H9 (cell line): ENCODE measurements around the gene HSPA9. TPM values are rescaled to one million over a fixed set of nuclear protein-coding genes. Genes with fewer than 3 reads are reported as not detected.

ENCODE experiments used
- DNase-seq: peaks from one replicate; pipeline ENCODE4 v3.0.0-alpha.2; 2017
- H2AFZ ChIP-seq: one replicate; pipeline ENCODE4 v1.6.1; 2013; ENCODE audit warnings: mild to moderate bottlenecking, low read length, control low read depth, moderate library complexity
- H2AK5ac ChIP-seq: 2 replicates; pipeline ENCODE4 v1.6.1; 2013; ENCODE audit warnings: low read length, control low read depth, mixed read lengths; ENCODE audit not compliant: insufficient read length
- H2BK120ac ChIP-seq: one replicate; pipeline ENCODE4 v1.6.1; 2013; ENCODE audit warnings: low read depth, mild to moderate bottlenecking, low read length, control low read depth, inconsistent platforms; ENCODE audit not compliant: poor library complexity, severe bottlenecking
- H2BK12ac ChIP-seq: 2 replicates; pipeline ENCODE4 v1.6.1; 2013; ENCODE audit warnings: low read length, control low read depth, mixed read lengths, low read depth; ENCODE audit not compliant: insufficient read length
- H2BK15ac ChIP-seq: 2 replicates; pipeline ENCODE4 v1.6.1; 2013; ENCODE audit warnings: low read depth, low read length, control low read depth
- H2BK20ac ChIP-seq: one replicate; pipeline ENCODE4 v1.6.1; 2013; ENCODE audit warnings: low read depth, mild to moderate bottlenecking, low read length, control low read depth, inconsistent platforms; ENCODE audit not compliant: poor library complexity, severe bottlenecking
- H2BK5ac ChIP-seq: 2 replicates; pipeline ENCODE4 v1.6.1; 2013; ENCODE audit warnings: low read length, control low read depth, mixed read lengths; ENCODE audit not compliant: insufficient read length
- H3K14ac ChIP-seq: 2 replicates; pipeline ENCODE4 v1.6.1; 2013; ENCODE audit warnings: low read length, control low read depth; ENCODE audit not compliant: insufficient read depth
- H3K18ac ChIP-seq: 2 replicates; pipeline ENCODE4 v1.6.1; 2013; ENCODE audit warnings: low read depth, mild to moderate bottlenecking, mixed read lengths, low read length, control low read depth; ENCODE audit not compliant: insufficient read length
- H3K23ac ChIP-seq: 2 replicates; pipeline ENCODE4 v1.6.1; 2013; ENCODE audit warnings: low read length, control low read depth, mixed read lengths, low read depth; ENCODE audit not compliant: insufficient read length
- H3K23me2 ChIP-seq: 2 replicates; pipeline ENCODE4 v1.6.1; 2013; ENCODE audit warnings: low read depth, mild to moderate bottlenecking, mixed read lengths, low read length, control low read depth; ENCODE audit not compliant: insufficient read length, poor library complexity, severe bottlenecking
- H3K27ac ChIP-seq: 2 replicates; pipeline ENCODE4 v1.5.1; 2013; ENCODE audit warnings: low read length, control low read depth, mixed read lengths, low read depth; ENCODE audit not compliant: insufficient read length
- H3K27me3 ChIP-seq: 2 replicates; pipeline ENCODE4 v1.6.1; 2013; ENCODE audit warnings: low read length, control low read depth, inconsistent platforms; ENCODE audit not compliant: insufficient read depth
- H3K4ac ChIP-seq: 2 replicates; pipeline ENCODE4 v1.6.1; 2013; ENCODE audit warnings: low read depth, mild to moderate bottlenecking, control low read depth, inconsistent platforms, low read length, moderate library complexity
- H3K4me1 ChIP-seq: 2 replicates; pipeline ENCODE4 v1.6.1; 2013; ENCODE audit warnings: low read length, control low read depth, inconsistent platforms; ENCODE audit not compliant: insufficient read depth
- H3K4me2 ChIP-seq: 2 replicates; pipeline ENCODE4 v1.6.1; 2013; ENCODE audit warnings: low read length, control low read depth, mixed read lengths; ENCODE audit not compliant: insufficient read length, insufficient read depth
- H3K56ac ChIP-seq: 2 replicates; pipeline ENCODE4 v1.6.1; 2013; ENCODE audit warnings: low read depth, mild to moderate bottlenecking, mixed read lengths, low read length, control low read depth; ENCODE audit not compliant: insufficient read length
- H3K79me1 ChIP-seq: 2 replicates; pipeline ENCODE4 v1.6.1; 2013; ENCODE audit warnings: low read depth, mild to moderate bottlenecking, moderate library complexity, low read length, control low read depth, inconsistent platforms; ENCODE audit not compliant: insufficient read depth, poor library complexity, severe bottlenecking
- H3K79me2 ChIP-seq: 2 replicates; pipeline ENCODE4 v1.6.1; 2013; ENCODE audit warnings: low read length, control low read depth, inconsistent platforms; ENCODE audit not compliant: insufficient read depth
- H3K9ac ChIP-seq: 2 replicates; pipeline ENCODE4 v1.6.1; 2013; ENCODE audit warnings: low read length, control low read depth, mixed read lengths; ENCODE audit not compliant: insufficient read length; ENCODE audit errors: extremely low read depth
- H3K9me3 ChIP-seq: one replicate; pipeline ENCODE4 v1.6.1; 2013; ENCODE audit warnings: low read depth, low read length, inconsistent platforms; ENCODE audit not compliant: control insufficient read depth
- H3T11ph ChIP-seq: one replicate; pipeline ENCODE4 v1.6.1; 2013; ENCODE audit warnings: mild to moderate bottlenecking, low read length, control low read depth, inconsistent platforms
- H4K20me1 ChIP-seq: one replicate; pipeline ENCODE4 v1.6.1; 2013; ENCODE audit not compliant: control insufficient read depth, insufficient read length, insufficient read depth
- H4K5ac ChIP-seq: 2 replicates; pipeline ENCODE4 v1.6.1; 2013; ENCODE audit warnings: low read depth, mild to moderate bottlenecking, mixed read lengths, low read length, control low read depth; ENCODE audit not compliant: insufficient read length
- H4K8ac ChIP-seq: replicated peaks from 2 replicates; pipeline ENCODE4 v1.6.1; 2013; ENCODE audit warnings: low read length, control low read depth, mixed read lengths, low read depth; ENCODE audit not compliant: insufficient read length
- H4K91ac ChIP-seq: 2 replicates; pipeline ENCODE4 v1.6.1; 2013; ENCODE audit warnings: low read depth, mild to moderate bottlenecking, moderate library complexity, mixed read lengths, low read length, control low read depth; ENCODE audit not compliant: insufficient read length
- H3K27ac Mint-ChIP-seq, 3 experiments: 2 replicates in 2 of 3; 3 replicates in 1 of 3; pipeline ENCODE4 v1.8.0; 2020 to 2021; ENCODE audit warnings: mixed read lengths in 3 of 3, mild to moderate bottlenecking in 1 of 3, moderate library complexity in 1 of 3
- H3K27me3 Mint-ChIP-seq: 2 replicates; pipeline ENCODE4 v1.8.0; 2021; ENCODE audit warnings: low read depth, mild to moderate bottlenecking, moderate library complexity, mixed read lengths
- H3K36me3 Mint-ChIP-seq, 3 experiments: 2 replicates in 2 of 3; 3 replicates in 1 of 3; pipeline ENCODE4 v1.8.0; 2020 to 2021; ENCODE audit warnings: low read depth in 3 of 3, mixed read lengths in 3 of 3; ENCODE audit not compliant: insufficient read depth in 1 of 3
- H3K4me1 Mint-ChIP-seq, 2 experiments: 2 replicates each; pipeline ENCODE4 v1.8.0; 2020; ENCODE audit warnings: mixed read lengths in 2 of 2
- H3K4me3 Mint-ChIP-seq, 2 experiments: 2 replicates in 1 of 2; 3 replicates in 1 of 2; pipeline ENCODE4 v1.8.0; 2020 to 2021; ENCODE audit warnings: mild to moderate bottlenecking in 2 of 2, mixed read lengths in 2 of 2, moderate library complexity in 1 of 2
- H3K9me3 Mint-ChIP-seq, 2 experiments: 2 replicates in 1 of 2; 3 replicates in 1 of 2; pipeline ENCODE4 v1.8.0; 2020; ENCODE audit warnings: mild to moderate bottlenecking in 2 of 2, mixed read lengths in 2 of 2, moderate library complexity in 1 of 2
- total RNA-seq: library from RNA; stranded (reverse); gene quantifications from 2 replicates; pipeline ENCODE4 v1.2.1, GENCODE V29; 2021
- TF ChIP-seq, protein P1 (sequence below): fragments of 200-600 bp; sonication (generic); conservative IDR thresholded peaks from 3 replicates; pipeline ENCODE4 v1.8.0; 2021; ENCODE audit warnings: antibody characterized with exemption, mild to moderate bottlenecking

HSPA9 gene
- total RNA-seq, 1 experiment from 2014 or later: 397 TPM

DNA sequence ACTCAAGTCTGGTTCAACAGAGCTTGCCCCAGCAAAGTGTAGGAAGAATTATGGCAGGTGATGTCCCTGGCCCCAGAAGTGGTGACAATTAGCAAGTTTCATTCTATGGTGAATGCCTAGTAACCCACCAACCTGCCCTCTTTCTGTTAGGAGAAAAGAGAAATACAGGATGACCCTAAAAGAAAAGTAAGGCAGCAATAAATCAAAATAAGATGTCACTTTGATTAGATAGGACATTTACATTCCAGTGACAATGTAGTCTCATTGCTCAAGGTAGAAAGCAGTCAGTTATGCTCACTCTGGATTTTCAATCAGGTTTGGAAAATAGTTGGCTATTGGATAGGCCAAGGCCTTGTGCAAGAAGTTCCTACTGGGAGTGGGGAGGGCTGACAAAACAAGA, 5.6 kb upstream of the HSPA9 start:
- Histone ChIP-seq H2BK15ac (no peak overlapping the region), H3K9ac (no peak overlapping the region), H3K4me2 (no peak overlapping the region), H3K4me1 (no peaks in the 10 kb centered on the region), H4K20me1 (no peaks in the 10 kb centered on the region), H4K5ac (no peak overlapping the region), H2BK120ac (no peak overlapping the region), H4K91ac (no peak overlapping the region), H2BK20ac (no peak overlapping the region), H3K56ac (no peak overlapping the region), H2BK5ac (no peak overlapping the region), H3K18ac (no peak overlapping the region), H3K9me3 (no peaks in the 10 kb centered on the region), H2AK5ac (no peak overlapping the region), H4K8ac (no peak overlapping the region), H2AFZ (no peak overlapping the region), H3K23ac (no peak overlapping the region), H3K14ac (no peak overlapping the region), H3K27me3 (no peaks in the 10 kb centered on the region), H3K4ac (no peak overlapping the region), H3K79me1 (no peaks in the 10 kb centered on the region), H3T11ph (no peak overlapping the region), H3K23me2 (no peaks in the 10 kb centered on the region), H3K79me2 (no peaks in the 10 kb centered on the region), H3K27ac (no peak overlapping the region), H2BK12ac (no peak overlapping the region)
- no peak overlapping the region for H3K27ac Mint-ChIP-seq
- no peak for DNase-seq
- H3K27me3 Mint-ChIP-seq: no peaks in the 10 kb centered on the region
- TF ChIP-seq, protein P1, sequence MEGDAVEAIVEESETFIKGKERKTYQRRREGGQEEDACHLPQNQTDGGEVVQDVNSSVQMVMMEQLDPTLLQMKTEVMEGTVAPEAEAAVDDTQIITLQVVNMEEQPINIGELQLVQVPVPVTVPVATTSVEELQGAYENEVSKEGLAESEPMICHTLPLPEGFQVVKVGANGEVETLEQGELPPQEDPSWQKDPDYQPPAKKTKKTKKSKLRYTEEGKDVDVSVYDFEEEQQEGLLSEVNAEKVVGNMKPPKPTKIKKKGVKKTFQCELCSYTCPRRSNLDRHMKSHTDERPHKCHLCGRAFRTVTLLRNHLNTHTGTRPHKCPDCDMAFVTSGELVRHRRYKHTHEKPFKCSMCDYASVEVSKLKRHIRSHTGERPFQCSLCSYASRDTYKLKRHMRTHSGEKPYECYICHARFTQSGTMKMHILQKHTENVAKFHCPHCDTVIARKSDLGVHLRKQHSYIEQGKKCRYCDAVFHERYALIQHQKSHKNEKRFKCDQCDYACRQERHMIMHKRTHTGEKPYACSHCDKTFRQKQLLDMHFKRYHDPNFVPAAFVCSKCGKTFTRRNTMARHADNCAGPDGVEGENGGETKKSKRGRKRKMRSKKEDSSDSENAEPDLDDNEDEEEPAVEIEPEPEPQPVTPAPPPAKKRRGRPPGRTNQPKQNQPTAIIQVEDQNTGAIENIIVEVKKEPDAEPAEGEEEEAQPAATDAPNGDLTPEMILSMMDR: no peak
- no peak overlapping the region for H3K4me3 Mint-ChIP-seq
- H3K4me1 Mint-ChIP-seq: peaks cover 5 to 13% of the 10 kb centered on the region in 2 experiments
- H3K9me3 Mint-ChIP-seq: no peaks in the 10 kb centered on the region
- H3K36me3 Mint-ChIP-seq: no peaks in the 10 kb centered on the region
